ENCODE data around the gene MYLK. TPM values are rescaled to one million over a fixed set of nuclear protein-coding genes. Genes with fewer than 3 reads are reported as not detected.

The MYLK gene
- total RNA-seq, 4 donors from 2014 or later, result 420 to 1,252 (median 768) TPM

- no peak for DNase-seq
Measured at GRCh38 chr3:123759311-123759710, 124.8 kb downstream of the MYLK start.

GRCh38 chr3:123758081-123758564 lies 126.0 kb downstream of the MYLK start:
- Histone ChIP-seq H3K4me3 (no peak overlapping the region), H3K27me3 (no peaks in the 10 kb centered on the region), H3K36me3 (no peaks in the 10 kb centered on the region), H3K9me3 (no peaks in the 10 kb centered on the region), H3K27ac (no peak overlapping the region), H3K4me1 (no peaks in the 10 kb centered on the region)
- intact Hi-C loops (cut with DNase I; ENCODE audit: low total_unique reads), result no loop called here
- DNase-seq, result no peak
- TF ChIP-seq POLR2A (IDR thresholded peaks at IDR 0.05), result no peak
- TF ChIP-seq CTCF (IDR thresholded peaks at IDR 0.05), result no peak

More at GRCh38 chr3:123759311-123759710, 124.8 kb downstream of the MYLK start:
- Histone ChIP-seq H3K27ac (no peak overlapping the region), H3K9me3 (no peaks in the 10 kb centered on the region), H3K36me3 (no peaks in the 10 kb centered on the region), H3K4me1 (no peaks in the 10 kb centered on the region), H3K4me3 (no peak overlapping the region), H3K27me3 (no peaks in the 10 kb centered on the region)
- TF ChIP-seq CTCF (IDR thresholded peaks at IDR 0.05) (no peak), POLR2A (IDR thresholded peaks at IDR 0.05) (no peak)
- intact Hi-C loops (cut with DNase I; ENCODE audit: low total_unique reads), result no loop called here

GRCh38 chr3:123757281-123757940 lies 126.7 kb downstream of the MYLK start:
- Histone ChIP-seq H3K27ac (no peak overlapping the region), H3K9me3 (no peaks in the 10 kb centered on the region), H3K4me1 (no peaks in the 10 kb centered on the region), H3K27me3 (no peaks in the 10 kb centered on the region), H3K4me3 (no peak overlapping the region), H3K36me3 (no peaks in the 10 kb centered on the region)
- no peak for TF ChIP-seq POLR2A (IDR thresholded peaks at IDR 0.05)
- TF ChIP-seq CTCF (IDR thresholded peaks at IDR 0.05), result no peak
- DNase-seq, result no peak
- intact Hi-C loops (cut with DNase I; ENCODE audit: low total_unique reads), result no loop called here

GRCh38 chr3:123755501-123755900 lies 128.6 kb downstream of the MYLK start:
- H3K4me1 ChIP-seq, result no peaks in the 10 kb centered on the region
- no peak overlapping the region for H3K27ac ChIP-seq
- no peaks in the 10 kb centered on the region for H3K27me3 ChIP-seq

More at GRCh38 chr3:123755501-123755900, 128.6 kb downstream of the MYLK start:
- H3K36me3 ChIP-seq, result no peaks in the 10 kb centered on the region
- intact Hi-C loops (cut with DNase I; ENCODE audit: low total_unique reads), result no loop called here
- TF ChIP-seq POLR2A (IDR thresholded peaks at IDR 0.05), result no peak
- TF ChIP-seq CTCF (IDR thresholded peaks at IDR 0.05), result no peak
- DNase-seq, result no peak
- no peaks in the 10 kb centered on the region for H3K9me3 ChIP-seq
- no peak overlapping the region for H3K4me3 ChIP-seq
